Heart left ventricle (tissue), 13 donors: ENCODE measurements around the gene CABLES2.

Source experiments
- CTCF ChIP-seq, 12 donors: fragments of 200-600 bp; sonication (generic) in 4 of 12; IDR thresholded peaks; one replicate each; pipeline versions ENCODE4 v1.5.0 to v1.8.0; 2018 to 2022; ENCODE audit warnings: antibody characterized with exemption in 12 of 12, mild to moderate bottlenecking in 5 of 12
- POLR2A ChIP-seq, 2 donors: fragments of 450-650 bp; IDR thresholded peaks; one replicate each; pipeline ENCODE4 v1.6.1; 2017; ENCODE audit warnings: antibody characterized with exemption in 2 of 2, mild to moderate bottlenecking in 2 of 2, moderate library complexity in 2 of 2
- donor health status: ischemic (EF 13 %, LVEDD 7.1; RV severe dilation, severe dysfunction).
- donor health status: DM: no; HTN: yes; CAD: no.
- donor health status: DM: no; HTN: no; CAD: no.
- donor health status: ischemic (EF 25% LVEDD 6.9; RV normal size, moderate dysfunction).
- donor health status: ischemic (EF 25% LVEDD 5.7; RV mildly dilated, moderate dysfunction).
- donor health status: ischemic (EF 35%, LVEDD 5.7; RV mildly dilated, moderate dysfunction).
- donor health status: nonischemic (EF 11% LVEDD 7.7; RV severe dilation, severe dysfunction).
- donor health status: DM: yes; HTN: yes; CAD: no.
- donor health status: PGD.
- donor health status: ischemic (EF 29% LVEDD 5.4; RV normal size, mild dysfunction).
- donor health status: nonischemic (EF 23%, LVEDD 6.1; RV moderate dilation, normal function).

- TF ChIP-seq CTCF (IDR thresholded peaks at IDR 0.05) (no peak), POLR2A (IDR thresholded peaks at IDR 0.05) (no peak)
These were observed 17.4 kb downstream of the CABLES2 start for GRCh38 chr20:62389601-62390087.
